GM12874 (cell line): ENCODE results near the gene CALCR.

ENCODE experiments used
- CTCF ChIP-seq: IDR thresholded peaks from 2 replicates; pipeline ENCODE4 v1.5.1; 2011; ENCODE audit warnings: low read depth, mild to moderate bottlenecking, control low read depth, low read length, moderate library complexity; ENCODE audit not compliant: insufficient read depth

The CALCR gene

GRCh38 chr7:93429563-93429962 lies 145.0 kb downstream of the CALCR start:
- TF ChIP-seq CTCF, result no peak

- TF ChIP-seq CTCF, result no peak
These were observed 147.4 kb downstream of the CALCR start for GRCh38 chr7:93427107-93427506.

DNA sequence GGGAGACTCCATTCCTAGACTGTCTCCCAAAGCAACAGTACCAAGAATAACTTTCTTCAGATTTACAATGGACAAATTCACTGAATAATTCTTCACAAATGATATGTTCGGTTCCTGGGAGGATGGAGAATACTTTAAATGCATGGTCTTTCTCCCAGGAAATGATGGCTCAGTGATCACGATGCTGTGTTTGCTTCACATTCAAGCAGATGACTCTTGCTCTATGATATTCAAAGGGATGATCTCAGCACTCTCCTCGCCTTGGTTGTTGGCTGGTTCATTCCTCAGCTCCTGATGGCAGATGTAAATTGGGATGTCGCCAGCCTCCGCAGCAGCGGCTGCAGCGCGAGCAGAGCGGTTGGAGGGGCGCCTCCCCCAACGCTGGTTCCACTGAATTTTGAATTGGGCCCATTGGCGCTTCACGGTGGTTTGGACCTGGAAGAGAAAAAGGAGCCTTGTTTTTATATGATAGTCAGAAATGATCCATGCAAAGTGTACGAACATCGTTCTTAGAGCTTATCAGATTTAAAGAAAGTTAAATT lies 148.3 kb downstream of the CALCR start:
- no peak for TF ChIP-seq CTCF

DNA sequence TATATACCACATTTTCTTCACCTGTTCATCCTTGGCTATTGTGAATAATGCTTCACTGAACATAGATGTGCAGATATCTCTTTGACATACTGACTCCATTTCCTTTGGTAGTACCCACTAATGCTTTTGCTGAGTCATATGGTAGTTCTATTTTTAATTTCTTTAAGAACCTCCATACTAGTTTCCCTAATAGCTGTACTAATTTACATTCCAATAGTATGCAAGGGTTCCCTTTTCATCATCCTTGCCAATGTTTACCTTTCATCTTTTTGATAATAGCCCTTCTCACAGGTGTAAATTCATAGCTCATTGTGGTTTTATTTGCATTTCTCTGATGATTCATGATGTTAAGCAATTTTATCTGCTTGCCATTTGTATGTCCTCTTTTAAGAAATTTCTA lies 159.9 kb downstream of the CALCR start:
- TF ChIP-seq CTCF, result no peak

GRCh38 chr7:93409324-93409723 lies 165.2 kb downstream of the CALCR start:
- no peak for TF ChIP-seq CTCF

- TF ChIP-seq CTCF, result no peak
These were observed 167.3 kb downstream of the CALCR start for GRCh38 chr7:93407239-93407638.

DNA sequence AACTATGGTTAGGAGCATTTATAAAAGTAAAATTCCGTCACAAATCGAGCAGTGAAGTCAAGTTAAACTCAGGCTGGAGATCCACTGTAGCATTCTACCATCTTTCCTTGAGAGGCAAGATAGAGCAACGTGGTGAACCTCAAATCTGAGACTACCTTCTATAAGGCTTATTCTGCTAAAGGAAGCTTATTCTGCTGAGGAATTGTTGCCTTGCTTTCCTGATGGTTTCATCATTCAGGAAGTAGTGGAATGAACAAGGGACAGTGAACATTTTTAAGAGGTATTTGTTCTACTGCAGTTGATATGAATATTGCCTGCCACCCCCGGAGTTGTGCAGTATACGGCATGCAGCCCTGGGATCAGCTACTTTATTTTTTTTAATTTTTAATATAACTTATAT lies 171.6 kb downstream of the CALCR start:
- TF ChIP-seq CTCF, result no peak
